Hepatocyte (in vitro differentiated cells): ENCODE measurements around the gene TMEM202. TPM values are rescaled to one million over a fixed set of nuclear protein-coding genes. Genes with fewer than 3 reads are reported as not detected.
"Not testable (repeated sequence)": the region's sequence is repeated elsewhere in the genome, so short reads cannot be mapped to it uniquely, and the experiment has no call there.

Experiments
- DNase-seq: peaks from one replicate; pipeline ENCODE4 v3.0.0-alpha.2; 2016; ENCODE audit warnings: low spot score
- H2AFZ ChIP-seq: fragments of 200-600 bp; sonication (generic); 2 replicates; pipeline ENCODE4 v1.6.0; 2016; ENCODE audit warnings: antibody characterized with exemption, mild to moderate bottlenecking
- H3K27ac ChIP-seq: fragments of 200-600 bp; sonication (generic); 2 replicates; pipeline ENCODE4 v1.5.1; 2016; ENCODE audit warnings: mild to moderate bottlenecking
- H3K27me3 ChIP-seq: fragments of 200-600 bp; sonication (generic); 2 replicates; pipeline ENCODE4 v1.6.1; 2016
- H3K36me3 ChIP-seq: fragments of 200-600 bp; sonication (generic); replicated peaks from 2 replicates; pipeline ENCODE4 v1.5.1; 2016; ENCODE audit warnings: low read depth; ENCODE audit not compliant: insufficient read depth
- H3K4me1 ChIP-seq: fragments of 200-600 bp; sonication (generic); 2 replicates; pipeline ENCODE4 v1.5.1; 2016; ENCODE audit warnings: mild to moderate bottlenecking, moderate library complexity; ENCODE audit not compliant: insufficient read depth
- H3K4me2 ChIP-seq: fragments of 200-600 bp; sonication (generic); 2 replicates; pipeline ENCODE4 v1.6.0; 2016
- H3K4me3 ChIP-seq: fragments of 200-600 bp; sonication (generic); 2 replicates; pipeline ENCODE4 v1.5.1; 2016; ENCODE audit warnings: mild to moderate bottlenecking
- H3K79me2 ChIP-seq: fragments of 200-600 bp; sonication (generic); 2 replicates; pipeline ENCODE4 v1.6.0; 2017; ENCODE audit warnings: mild to moderate bottlenecking
- H3K9me2 ChIP-seq: fragments of 200-600 bp; sonication (generic); replicated peaks from 2 replicates; pipeline ENCODE4 v1.6.0; 2017; ENCODE audit warnings: mild to moderate bottlenecking; ENCODE audit not compliant: insufficient read depth
- H3K9me3 ChIP-seq: fragments of 200-600 bp; sonication (generic); 2 replicates; pipeline ENCODE4 v1.5.1; 2016; ENCODE audit warnings: low read depth, mild to moderate bottlenecking
- H4K20me1 ChIP-seq: fragments of 200-600 bp; sonication (generic); 2 replicates; pipeline ENCODE4 v1.6.0; 2016; ENCODE audit warnings: mild to moderate bottlenecking; ENCODE audit not compliant: insufficient read depth, poor library complexity, severe bottlenecking
- EZH2 ChIP-seq: fragments of 200-600 bp; sonication (generic); IDR thresholded peaks from 2 replicates; pipeline ENCODE4 v1.6.1; 2016; ENCODE audit warnings: antibody characterized with exemption, mild to moderate bottlenecking, borderline replicate concordance
- EZH2phosphoT487 ChIP-seq: fragments of 200-600 bp; sonication (generic); IDR thresholded peaks from one replicate; pipeline ENCODE4 v1.6.1; 2018; ENCODE audit warnings: antibody characterized with exemption, mild to moderate bottlenecking, low read depth, moderate library complexity; ENCODE audit not compliant: unreplicated experiment, severe bottlenecking
- WGBS: methylation state at CpG from one replicate; pipeline ENCODE4 v1.1.6; 2016; ENCODE audit warnings: low lambda C conversion rate; ENCODE audit errors: missing lambda C conversion rate; 5-methylcytosine and 5-hydroxymethylcytosine counted together
- polyA plus RNA-seq: library from polyadenylated mRNA; unstranded; fragments of >200 nt; fragmentation: Nextera tagmentation; extraction: Ambion mirVana; gene quantifications from 2 replicates; pipeline ENCODE4 v1.2.1, GENCODE V29; 2016
- total RNA-seq: library from RNA; depleted of rRNA; stranded (reverse); fragments of >200 nt; gene quantifications from 2 replicates; pipeline ENCODE4 v1.2.3, GENCODE V29; 2014
- TF ChIP-seq, protein P1 (sequence below): fragments of 200-600 bp; sonication (generic); IDR thresholded peaks from 2 replicates; pipeline ENCODE4 v1.5.1; 2016; ENCODE audit warnings: antibody characterized with exemption, mild to moderate bottlenecking; ENCODE audit not compliant: poor library complexity

Gene TMEM202
- total and polyA plus RNA-seq, 2 experiments from 2014 or later = not detected

DNA sequence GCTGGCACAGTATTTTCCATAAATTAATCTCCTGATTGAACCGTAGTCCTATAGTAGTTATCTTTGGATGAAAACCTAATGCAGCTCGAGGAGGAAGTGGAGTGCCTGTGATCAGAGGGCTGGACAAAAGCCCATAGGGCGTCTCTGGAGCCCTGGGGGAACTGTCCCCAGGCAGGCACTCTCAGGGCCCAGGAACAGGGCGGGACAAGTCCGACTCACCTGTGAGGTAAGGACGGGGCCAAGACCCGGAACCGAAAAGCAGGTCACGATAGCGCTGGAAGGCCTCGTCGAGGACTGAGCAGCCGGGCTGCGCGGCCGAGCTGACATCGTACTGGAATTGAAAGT, 22.6 kb upstream of the TMEM202 start:
- peaks cover 18% of the 10 kb centered on the region for H3K4me1 ChIP-seq
- no peaks in the 10 kb centered on the region for H3K27me3 ChIP-seq
- peak overlapping the region; percentile 79 for H2AFZ ChIP-seq
- WGBS = 2% methylated on average over 17 of the region's 17 CpGs
- H3K9me3 ChIP-seq = no peaks in the 10 kb centered on the region
- peak overlapping the region; percentile 88 for H3K4me2 ChIP-seq
- H4K20me1 ChIP-seq = peaks cover 7% of the 10 kb centered on the region
- H3K27ac ChIP-seq = peak overlapping the region; percentile 92
- H3K9me2 ChIP-seq = no peaks in the 10 kb centered on the region
- peak overlapping the region; percentile 69 for H3K4me3 ChIP-seq
- no peak for DNase-seq
- TF ChIP-seq EZH2phosphoT487 (no peak), EZH2 (no peak)
- TF ChIP-seq, protein P1, sequence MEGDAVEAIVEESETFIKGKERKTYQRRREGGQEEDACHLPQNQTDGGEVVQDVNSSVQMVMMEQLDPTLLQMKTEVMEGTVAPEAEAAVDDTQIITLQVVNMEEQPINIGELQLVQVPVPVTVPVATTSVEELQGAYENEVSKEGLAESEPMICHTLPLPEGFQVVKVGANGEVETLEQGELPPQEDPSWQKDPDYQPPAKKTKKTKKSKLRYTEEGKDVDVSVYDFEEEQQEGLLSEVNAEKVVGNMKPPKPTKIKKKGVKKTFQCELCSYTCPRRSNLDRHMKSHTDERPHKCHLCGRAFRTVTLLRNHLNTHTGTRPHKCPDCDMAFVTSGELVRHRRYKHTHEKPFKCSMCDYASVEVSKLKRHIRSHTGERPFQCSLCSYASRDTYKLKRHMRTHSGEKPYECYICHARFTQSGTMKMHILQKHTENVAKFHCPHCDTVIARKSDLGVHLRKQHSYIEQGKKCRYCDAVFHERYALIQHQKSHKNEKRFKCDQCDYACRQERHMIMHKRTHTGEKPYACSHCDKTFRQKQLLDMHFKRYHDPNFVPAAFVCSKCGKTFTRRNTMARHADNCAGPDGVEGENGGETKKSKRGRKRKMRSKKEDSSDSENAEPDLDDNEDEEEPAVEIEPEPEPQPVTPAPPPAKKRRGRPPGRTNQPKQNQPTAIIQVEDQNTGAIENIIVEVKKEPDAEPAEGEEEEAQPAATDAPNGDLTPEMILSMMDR = no peak
- H3K79me2 ChIP-seq = peaks cover 62% of the 10 kb centered on the region
- no peaks in the 10 kb centered on the region for H3K36me3 ChIP-seq

GRCh38 chr15:72375846-72376581, 22.1 kb upstream of the TMEM202 start, which contains the start of gene HEXA:
TSS of gene HEXA (minus strand) at chr15:72376014. CDS start at chr15:72375972, 42 bp downstream.
- peak within 1 kb of the TSS; percentile 92 for H3K27ac ChIP-seq
- peaks cover 18% of the 10 kb centered on the region for H3K4me1 ChIP-seq
- peaks cover 57% of the 10 kb centered on the region for H3K79me2 ChIP-seq
- H2AFZ ChIP-seq = peak within 1 kb of the TSS; percentile 79
- WGBS = under 1% methylated on average over 46 of the region's 50 CpGs
- TF ChIP-seq, protein P1 = no peak
- TF ChIP-seq EZH2 (no peak), EZH2phosphoT487 (no peak)
- peaks cover 3% of the 10 kb centered on the region for H4K20me1 ChIP-seq
- DNase-seq = peak; percentile 98
- peak within 1 kb of the TSS; percentile 88 for H3K4me2 ChIP-seq
- H3K4me3 ChIP-seq = peak within 1 kb of the TSS; percentile 69
- no peaks in the 10 kb centered on the region for H3K9me2 ChIP-seq
- no peaks in the 10 kb centered on the region for H3K36me3 ChIP-seq
- no peaks in the 10 kb centered on the region for H3K27me3 ChIP-seq
- H3K9me3 ChIP-seq = no peaks in the 10 kb centered on the region

DNA sequence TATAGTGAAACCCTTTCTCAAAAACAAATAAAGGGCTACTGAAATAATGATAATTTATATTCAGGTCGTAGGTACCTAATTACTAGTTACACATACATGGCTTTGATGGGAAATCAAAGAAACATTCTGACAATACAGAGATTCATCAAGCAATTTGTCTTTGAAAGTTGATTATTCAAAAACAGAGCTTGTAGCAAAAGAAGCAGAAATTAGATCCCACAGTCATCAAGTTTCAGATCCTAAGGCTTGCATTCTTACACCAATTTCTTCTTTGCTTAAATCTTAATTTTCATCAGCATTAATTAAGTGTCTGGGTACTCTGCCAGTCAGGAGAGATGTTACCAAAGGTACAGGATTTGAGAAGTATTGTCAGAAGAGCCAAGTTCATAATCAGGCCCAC, 20.8 kb upstream of the TMEM202 start:
- Histone ChIP-seq H3K9me2 (no peaks in the 10 kb centered on the region), H3K79me2 (peaks cover 45% of the 10 kb centered on the region), H3K36me3 (no peaks in the 10 kb centered on the region), H3K4me2 (peak overlapping the region; percentile 88), H3K4me3 (no peak overlapping the region), H2AFZ (no peak overlapping the region), H3K27me3 (no peaks in the 10 kb centered on the region), H3K4me1 (peaks cover 18% of the 10 kb centered on the region), H3K9me3 (no peaks in the 10 kb centered on the region), H3K27ac (no peak overlapping the region), H4K20me1 (no peaks in the 10 kb centered on the region)
- TF ChIP-seq EZH2phosphoT487 = no peak
- no peak for TF ChIP-seq EZH2
- TF ChIP-seq, protein P1 = no peak
- no peak for DNase-seq
- WGBS = 95% methylated on average over 1 of the region's 1 CpG

DNA sequence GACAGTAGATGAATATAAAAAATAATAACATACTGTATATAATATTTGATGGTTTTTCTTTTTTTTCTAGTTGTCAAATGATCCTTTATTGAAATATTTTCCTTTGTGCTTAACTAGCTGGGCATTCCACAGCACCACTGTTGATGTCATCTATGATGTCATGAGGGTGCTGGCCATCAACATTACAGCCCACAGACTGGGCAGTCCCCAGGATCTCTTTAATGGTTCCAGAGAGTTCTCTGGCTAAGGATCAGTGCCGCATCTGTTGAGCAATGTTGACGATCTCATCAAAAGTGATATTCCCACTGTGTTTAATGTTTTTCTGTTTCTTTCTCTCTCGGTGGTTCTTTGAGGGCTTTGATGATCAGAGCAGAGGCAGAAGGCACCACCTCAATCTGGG, 19.0 kb upstream of the TMEM202 start:
- H4K20me1 ChIP-seq, H3K9me2 ChIP-seq, H3K27me3 ChIP-seq, H3K4me2 ChIP-seq, H3K9me3 ChIP-seq, H3K4me3 ChIP-seq, DNase-seq, H3K27ac ChIP-seq, H2AFZ ChIP-seq, H3K36me3 ChIP-seq: not testable (repeated sequence)
- WGBS = 88% methylated on average over 3 of the region's 3 CpGs
- H3K79me2 ChIP-seq = peaks cover 27% of the 10 kb centered on the region
- H3K4me1 ChIP-seq = peaks cover 16% of the 10 kb centered on the region
